Tibial artery (tissue), 4 donors: ENCODE data around the gene MYO7B.

Experiments
- DNase-seq, 2 donors: peaks; one replicate each; pipeline ENCODE4 v3.0.0-alpha.2; 2019
- H3K27ac ChIP-seq, 2 donors: fragments of 200-600 bp; sonication (generic) in 1 of 2; 1 replicate in 1 of 2; 2 replicates in 1 of 2; pipeline ENCODE4 v1.5.1; 2018 to 2019; ENCODE audit warnings: mild to moderate bottlenecking in 1 of 2
- H3K27me3 ChIP-seq, 2 donors: fragments of 200-600 bp; sonication (generic) in 1 of 2; one replicate each; pipeline versions ENCODE4 v1.5.1 to v1.6.0; 2016 to 2019
- H3K36me3 ChIP-seq, 3 donors: fragments of 200-600 bp; sonication (generic) in 2 of 3; one replicate each; pipeline ENCODE4 v1.5.1; 2016 to 2019; ENCODE audit warnings: mild to moderate bottlenecking in 2 of 3
- H3K4me1 ChIP-seq, 4 donors: fragments of 200-600 bp; sonication (generic) in 2 of 4; 1 replicate in 3 of 4; 2 replicates in 1 of 4; pipeline ENCODE4 v1.5.1; 2016 to 2019
- H3K4me3 ChIP-seq, 2 donors: fragments of 200-600 bp; sonication (generic) in 1 of 2; 1 replicate in 1 of 2; 2 replicates in 1 of 2; pipeline ENCODE4 v1.5.1; 2018 to 2019; ENCODE audit warnings: mild to moderate bottlenecking in 2 of 2
- H3K9me3 ChIP-seq, 3 donors: fragments of 200-600 bp; sonication (generic) in 1 of 3; one replicate each; pipeline ENCODE4 v1.5.1; 2016 to 2019
- CTCF ChIP-seq, 2 experiments: fragments of 200-600 bp in 1 of 2; fragments of 450-650 bp in 1 of 2; IDR thresholded peaks; one replicate each; pipeline ENCODE4 v1.5.1; 2017 to 2019; ENCODE audit warnings: antibody characterized with exemption in 2 of 2, mild to moderate bottlenecking in 1 of 2, moderate library complexity in 1 of 2
- intact Hi-C: fragments of 100-400 bp; cut with DNase I; formaldehyde crosslinking; loops from one replicate; pipeline ENCODE4 v1.15.0; 2023; ENCODE audit warnings: low total_unique reads

Gene MYO7B

GRCh38 chr2:127545796-127546195 is 10.3 kb downstream of the MYO7B start:
- no peaks in the 10 kb centered on the region for H3K27me3 ChIP-seq
- no peaks in the 10 kb centered on the region for H3K36me3 ChIP-seq
- intact Hi-C loops = no loop called here
- TF ChIP-seq CTCF (IDR thresholded peaks at IDR 0.05) = no peak
- DNase-seq = no peak
- H3K4me3 ChIP-seq = no peak overlapping the region
- peaks cover 0 to 7% (median 3%) of the 10 kb centered on the region in 4 donors for H3K4me1 ChIP-seq
- H3K9me3 ChIP-seq = no peaks in the 10 kb centered on the region
- no peak overlapping the region for H3K27ac ChIP-seq

- no peak overlapping the region for H3K4me3 ChIP-seq
- DNase-seq = no peak
- peaks cover 0 to 3% (median under 1%) of the 10 kb centered on the region in 4 donors for H3K4me1 ChIP-seq
- no peaks in the 10 kb centered on the region for H3K9me3 ChIP-seq
- H3K36me3 ChIP-seq = no peaks in the 10 kb centered on the region
- intact Hi-C loops = no loop called here
- TF ChIP-seq CTCF (IDR thresholded peaks at IDR 0.05) = no peak
- no peaks in the 10 kb centered on the region for H3K27me3 ChIP-seq
- no peak overlapping the region for H3K27ac ChIP-seq
Measured at GRCh38 chr2:127546797-127547196, 11.3 kb downstream of the MYO7B start.

GRCh38 chr2:127551221-127551930 is 15.9 kb downstream of the MYO7B start:
- H3K27ac ChIP-seq = no peak overlapping the region
- no peaks in the 10 kb centered on the region for H3K27me3 ChIP-seq
- intact Hi-C loops = no loop called here
- peaks cover 0 to 2% (median 0%) of the 10 kb centered on the region in 3 donors for H3K9me3 ChIP-seq
- TF ChIP-seq CTCF (IDR thresholded peaks at IDR 0.05) = no peak
- no peak overlapping the region for H3K4me3 ChIP-seq
- H3K4me1 ChIP-seq = no peaks in the 10 kb centered on the region
- H3K36me3 ChIP-seq = no peaks in the 10 kb centered on the region
- no peak for DNase-seq

- peaks cover 0 to 6% (median 0%) of the 10 kb centered on the region in 3 donors for H3K9me3 ChIP-seq
- no peak for DNase-seq
- TF ChIP-seq CTCF (IDR thresholded peaks at IDR 0.05) = no peak
- H3K27ac ChIP-seq = no peak overlapping the region
- H3K36me3 ChIP-seq = no peaks in the 10 kb centered on the region
- H3K4me1 ChIP-seq = no peaks in the 10 kb centered on the region
- intact Hi-C loops = no loop called here
- no peaks in the 10 kb centered on the region for H3K27me3 ChIP-seq
- no peak overlapping the region for H3K4me3 ChIP-seq
Measured at GRCh38 chr2:127552336-127552735, 16.9 kb downstream of the MYO7B start.

- no peak overlapping the region for H3K27ac ChIP-seq
- H3K4me1 ChIP-seq = no peaks in the 10 kb centered on the region
- no peak for TF ChIP-seq CTCF (IDR thresholded peaks at IDR 0.05)
- H3K27me3 ChIP-seq = no peaks in the 10 kb centered on the region
- H3K9me3 ChIP-seq = peaks cover 0 to 6% (median 0%) of the 10 kb centered on the region in 3 donors
- H3K4me3 ChIP-seq = no peak overlapping the region
- no peak for DNase-seq
- intact Hi-C loops = no loop called here
- no peaks in the 10 kb centered on the region for H3K36me3 ChIP-seq
Measured at GRCh38 chr2:127552846-127553245, 17.4 kb downstream of the MYO7B start.
